ENCODE data around the gene LYPD6.

The LYPD6 gene

GRCh38 chr2:149370061-149370775 is 39.8 kb downstream of the LYPD6 start:
- no peak for TF ChIP-seq CTCF (IDR thresholded peaks at IDR 0.05; ENCODE audit: low read depth, low read length, missing control alignments)
- no peak for DNase-seq (ENCODE audit: low read depth)
- in situ Hi-C loops (cut with HindIII; ENCODE audit: low sequenced_read_pairs), result no loop called here
- no peak overlapping the region for H3K4me3 ChIP-seq (ENCODE audit: low read depth, low read length)

DNA sequence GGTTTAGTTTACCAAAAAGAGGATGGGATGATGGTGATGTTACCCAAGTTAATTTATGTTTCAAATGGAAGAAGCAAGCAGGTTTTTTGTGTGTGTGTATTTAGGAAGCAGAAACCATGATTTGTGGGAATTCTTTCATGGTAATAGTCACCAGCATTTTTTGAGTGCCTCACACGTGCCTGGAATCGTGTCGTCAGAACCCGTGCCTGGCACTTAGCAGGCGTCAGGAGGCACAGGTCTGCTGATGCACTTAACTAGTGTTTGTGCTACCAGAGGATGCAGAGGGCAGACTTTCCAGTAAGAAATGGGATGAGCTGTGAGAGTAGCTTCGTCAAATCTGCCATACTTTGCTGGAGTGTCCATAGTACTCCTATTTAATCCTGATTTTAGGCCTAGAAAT is 41.1 kb downstream of the LYPD6 start:
- DNase-seq (ENCODE audit: low read depth), result no peak
- in situ Hi-C loops (cut with HindIII; ENCODE audit: low sequenced_read_pairs), result no loop called here
- no peak overlapping the region for H3K4me3 ChIP-seq (ENCODE audit: low read depth, low read length)
- TF ChIP-seq CTCF (IDR thresholded peaks at IDR 0.05; ENCODE audit: low read depth, low read length, missing control alignments), result no peak

DNA sequence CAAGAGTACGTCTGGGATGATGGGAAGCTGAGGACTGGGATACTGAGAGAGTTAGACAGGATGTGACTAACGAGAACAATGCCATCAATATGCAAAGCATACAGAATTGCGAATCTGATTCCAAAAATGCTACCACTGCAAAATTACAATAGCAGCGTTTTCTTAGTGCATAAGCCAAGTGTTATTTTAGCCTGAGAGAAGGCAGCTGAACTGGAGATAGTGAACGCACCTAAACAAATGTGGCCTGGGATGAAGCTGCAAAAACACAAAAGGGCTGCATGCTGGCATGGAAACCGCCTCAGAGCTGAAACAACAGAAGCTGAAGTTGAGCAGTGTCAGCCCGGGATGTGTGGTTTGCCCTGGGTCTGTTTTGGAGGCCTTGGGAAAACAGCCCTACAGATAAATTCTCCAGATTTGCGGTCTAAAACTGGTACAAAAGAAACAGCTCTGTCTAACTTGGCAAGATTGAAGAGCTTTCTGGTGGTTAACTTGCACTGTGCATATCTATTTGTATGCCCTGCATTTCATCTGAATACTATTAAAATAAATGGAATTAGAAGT is 45.5 kb downstream of the LYPD6 start:
- in situ Hi-C loops (cut with HindIII; ENCODE audit: low sequenced_read_pairs), result no loop called here
- H3K4me3 ChIP-seq (ENCODE audit: low read depth, low read length), result no peak overlapping the region
- peak; percentile 93 for DNase-seq (ENCODE audit: low read depth)
- no peak for TF ChIP-seq CTCF (IDR thresholded peaks at IDR 0.05; ENCODE audit: low read depth, low read length, missing control alignments)

GRCh38 chr2:149380205-149380604 is 49.8 kb downstream of the LYPD6 start:
- H3K4me3 ChIP-seq (ENCODE audit: low read depth, low read length), result no peak overlapping the region
- in situ Hi-C loops (cut with HindIII; ENCODE audit: low sequenced_read_pairs), result no loop called here
- no peak for TF ChIP-seq CTCF (IDR thresholded peaks at IDR 0.05; ENCODE audit: low read depth, low read length, missing control alignments)
- no peak for DNase-seq (ENCODE audit: low read depth)

- no peak overlapping the region for H3K4me3 ChIP-seq (ENCODE audit: low read depth, low read length)
- in situ Hi-C loops (cut with HindIII; ENCODE audit: low sequenced_read_pairs), result no loop called here
- no peak for TF ChIP-seq CTCF (IDR thresholded peaks at IDR 0.05; ENCODE audit: low read depth, low read length, missing control alignments)
- peak; percentile 37 for DNase-seq (ENCODE audit: low read depth)
These were observed 53.0 kb downstream of the LYPD6 start for GRCh38 chr2:149383340-149383739.

GRCh38 chr2:149385350-149385749 is 55.0 kb downstream of the LYPD6 start:
- in situ Hi-C loops (cut with HindIII; ENCODE audit: low sequenced_read_pairs), result no loop called here
- no peak overlapping the region for H3K4me3 ChIP-seq (ENCODE audit: low read depth, low read length)
- DNase-seq (ENCODE audit: low read depth), result no peak
- no peak for TF ChIP-seq CTCF (IDR thresholded peaks at IDR 0.05; ENCODE audit: low read depth, low read length, missing control alignments)

Data from astrocyte of the cerebellum (primary cell).